Keratinocyte (primary cell): ENCODE measurements around the gene NAT9. TPM values are rescaled to one million over a fixed set of nuclear protein-coding genes. Genes with fewer than 3 reads are reported as not detected.

Experiments
- DNase-seq: peaks from one replicate; pipeline ENCODE4 v3.0.0-alpha.2; 2011; ENCODE audit warnings: low read depth, missing footprints, low spot score
- FAIRE-seq: peaks from 2 replicates; lab custom pipeline; 2011; peaks lifted over from hg19 to GRCh38; lab: Jason Lieb, UNC
- H2AFZ ChIP-seq: 2 replicates; pipeline ENCODE4 v1.6.0; 2012; ENCODE audit warnings: low read length, control low read depth, inconsistent platforms; ENCODE audit not compliant: control insufficient read depth
- H3K27ac ChIP-seq: 2 replicates; pipeline ENCODE4 v1.5.1; 2011; ENCODE audit warnings: low read length; ENCODE audit not compliant: control insufficient read depth, insufficient read depth
- H3K27me3 ChIP-seq: 3 replicates; pipeline ENCODE4 v1.6.0; 2011; ENCODE audit warnings: low read length; ENCODE audit not compliant: control insufficient read depth, insufficient read depth; ENCODE audit errors: extremely low read depth
- H3K36me3 ChIP-seq, 2 experiments: 2 replicates in 1 of 2; 3 replicates in 1 of 2; pipeline ENCODE4 v1.5.1; 2011; ENCODE audit warnings: low read length in 2 of 2, mild to moderate bottlenecking in 1 of 2; ENCODE audit not compliant: control insufficient read depth in 2 of 2, insufficient read depth in 2 of 2; ENCODE audit errors: extremely low read depth in 1 of 2
- H3K4me1 ChIP-seq: 3 replicates; pipeline ENCODE4 v1.5.1; 2011; ENCODE audit warnings: low read length; ENCODE audit not compliant: control insufficient read depth, insufficient read depth; ENCODE audit errors: extremely low read depth
- H3K4me2 ChIP-seq: 3 replicates; pipeline ENCODE4 v1.6.0; 2011; ENCODE audit warnings: low read depth, low read length; ENCODE audit not compliant: control insufficient read depth, insufficient read depth; ENCODE audit errors: extremely low read depth
- H3K4me3 ChIP-seq, 3 experiments: fragments of 200-600 bp in 1 of 3; sonication (generic) in 1 of 3; 2 replicates in 2 of 3; 3 replicates in 1 of 3; pipeline ENCODE4 v1.5.1; 2011 to 2016; ENCODE audit warnings: low read length in 3 of 3, mild to moderate bottlenecking in 3 of 3, control low read depth in 2 of 3, inconsistent platforms in 1 of 3, low read depth in 1 of 3, mixed read lengths in 1 of 3, mixed run types in 1 of 3, moderate library complexity in 1 of 3; ENCODE audit not compliant: control insufficient read depth in 2 of 3, insufficient read depth in 2 of 3; ENCODE audit errors: extremely low read depth in 1 of 3
- H3K79me2 ChIP-seq: 2 replicates; pipeline ENCODE4 v1.6.0; 2012; ENCODE audit warnings: low read length; ENCODE audit not compliant: control insufficient read depth, insufficient read depth
- H3K9ac ChIP-seq: 3 replicates; pipeline ENCODE4 v1.6.0; 2011; ENCODE audit warnings: low read length; ENCODE audit not compliant: control insufficient read depth, insufficient read depth; ENCODE audit errors: extremely low read depth
- H3K9me1 ChIP-seq: 3 replicates; pipeline ENCODE4 v1.6.0; 2011; ENCODE audit warnings: low read length; ENCODE audit not compliant: control insufficient read depth, insufficient read depth; ENCODE audit errors: extremely low read depth
- H3K9me3 ChIP-seq: 2 replicates; pipeline ENCODE4 v1.5.1; 2012; ENCODE audit warnings: low read depth, low read length; ENCODE audit not compliant: control insufficient read depth
- H4K20me1 ChIP-seq: 3 replicates; pipeline ENCODE4 v1.6.0; 2011; ENCODE audit warnings: low read length; ENCODE audit not compliant: control insufficient read depth, insufficient read depth; ENCODE audit errors: extremely low read depth
- EZH2 ChIP-seq: IDR thresholded peaks from one replicate; pipeline ENCODE4 v1.6.1; 2012; ENCODE audit warnings: inconsistent platforms, mild to moderate bottlenecking, low read length, moderate library complexity
- dilution Hi-C: fragments of 300-500 bp; cut with MboI; formaldehyde crosslinking; loops from one replicate; pipeline ENCODE4 v1.7.0; 2020; ENCODE audit warnings: low sequenced_read_pairs; ENCODE audit not compliant: extremely low pct_ligation_motif_present
- polyA plus RNA-seq, 5 experiments: library from polyadenylated mRNA; depleted of rRNA in 3 of 5; stranded (reverse) in 3 of 5; stranded (forward) in 1 of 5; unstranded in 1 of 5; fragments of >200 nt; gene quantifications; 1 replicate in 1 of 5; 2 replicates in 3 of 5; 3 replicates in 1 of 5; pipeline versions ENCODE4 v1.2.1 to v1.2.3, GENCODE V29; 2011 to 2012; ENCODE audit warnings: missing spikeins in 2 of 5, low read depth in 1 of 5, low replicate concordance in 1 of 5
- TF ChIP-seq, protein P1 (sequence below), 3 experiments: IDR thresholded peaks in 1 of 3; conservative IDR thresholded peaks in 1 of 3; optimal IDR thresholded peaks in 1 of 3; 2 replicates in 2 of 3; 3 replicates in 1 of 3; pipeline versions ENCODE3 to v1.5.1; 2011; ENCODE audit warnings: low read length in 3 of 3, mild to moderate bottlenecking in 3 of 3, moderate library complexity in 2 of 3, control low read depth in 1 of 3, inconsistent platforms in 1 of 3; ENCODE audit not compliant: insufficient read depth in 2 of 3; ENCODE audit errors: extremely low read depth in 1 of 3

NAT9 gene
- polyA plus RNA-seq, 1 donor (not counting 4 experiments of a cell fraction or from before 2014, with no cell fraction given), result 34.6 TPM

GRCh38 chr17:74779501-74779900 is 3.4 kb upstream of the NAT9 start:
- no peaks in the 10 kb centered on the region for H3K9me3 ChIP-seq
- peaks cover 28% of the 10 kb centered on the region for H3K79me2 ChIP-seq
- H2AFZ ChIP-seq, result no peak overlapping the region
- dilution Hi-C loops, result no loop called here
- H3K27ac ChIP-seq, result no peak overlapping the region
- TF ChIP-seq, protein P1, sequence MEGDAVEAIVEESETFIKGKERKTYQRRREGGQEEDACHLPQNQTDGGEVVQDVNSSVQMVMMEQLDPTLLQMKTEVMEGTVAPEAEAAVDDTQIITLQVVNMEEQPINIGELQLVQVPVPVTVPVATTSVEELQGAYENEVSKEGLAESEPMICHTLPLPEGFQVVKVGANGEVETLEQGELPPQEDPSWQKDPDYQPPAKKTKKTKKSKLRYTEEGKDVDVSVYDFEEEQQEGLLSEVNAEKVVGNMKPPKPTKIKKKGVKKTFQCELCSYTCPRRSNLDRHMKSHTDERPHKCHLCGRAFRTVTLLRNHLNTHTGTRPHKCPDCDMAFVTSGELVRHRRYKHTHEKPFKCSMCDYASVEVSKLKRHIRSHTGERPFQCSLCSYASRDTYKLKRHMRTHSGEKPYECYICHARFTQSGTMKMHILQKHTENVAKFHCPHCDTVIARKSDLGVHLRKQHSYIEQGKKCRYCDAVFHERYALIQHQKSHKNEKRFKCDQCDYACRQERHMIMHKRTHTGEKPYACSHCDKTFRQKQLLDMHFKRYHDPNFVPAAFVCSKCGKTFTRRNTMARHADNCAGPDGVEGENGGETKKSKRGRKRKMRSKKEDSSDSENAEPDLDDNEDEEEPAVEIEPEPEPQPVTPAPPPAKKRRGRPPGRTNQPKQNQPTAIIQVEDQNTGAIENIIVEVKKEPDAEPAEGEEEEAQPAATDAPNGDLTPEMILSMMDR (optimal IDR thresholded peaks at IDR 0.05 in 1 of 3, IDR thresholded peaks at IDR 0.05 in 1 of 3, conservative IDR thresholded peaks at IDR 0.05 in 1 of 3; ENCODE audit: extremely low read depth in 1 of 3, insufficient read depth in 2 of 3, low read length in 3 of 3), result no peak
- TF ChIP-seq EZH2, result no peak
- no peak for FAIRE-seq
- no peaks in the 10 kb centered on the region for H3K27me3 ChIP-seq
- H4K20me1 ChIP-seq, result no peaks in the 10 kb centered on the region
- no peak overlapping the region for H3K9ac ChIP-seq
- H3K4me1 ChIP-seq, result peaks cover 5% of the 10 kb centered on the region
- DNase-seq, result no peak
- H3K9me1 ChIP-seq, result no peaks in the 10 kb centered on the region
- no peak overlapping the region for H3K4me3 ChIP-seq
- H3K4me2 ChIP-seq, result no peak overlapping the region
- H3K36me3 ChIP-seq, result peaks cover 11 to 16% of the 10 kb centered on the region in 2 experiments

GRCh38 chr17:74778960-74779359 is 2.8 kb upstream of the NAT9 start:
- H3K9me3 ChIP-seq, result no peaks in the 10 kb centered on the region
- no peak overlapping the region for H3K4me3 ChIP-seq
- DNase-seq (no peak), FAIRE-seq (no peak)
- TF ChIP-seq, protein P1 (optimal IDR thresholded peaks at IDR 0.05 in 1 of 3, IDR thresholded peaks at IDR 0.05 in 1 of 3, conservative IDR thresholded peaks at IDR 0.05 in 1 of 3; ENCODE audit: extremely low read depth in 1 of 3, insufficient read depth in 2 of 3, low read length in 3 of 3), result no peak
- no peak for TF ChIP-seq EZH2
- H3K36me3 ChIP-seq, result peaks cover 11 to 18% of the 10 kb centered on the region in 2 experiments
- H3K4me2 ChIP-seq, result no peak overlapping the region
- H3K4me1 ChIP-seq, result peaks cover 7% of the 10 kb centered on the region
- no peaks in the 10 kb centered on the region for H3K9me1 ChIP-seq
- no peaks in the 10 kb centered on the region for H4K20me1 ChIP-seq
- H3K9ac ChIP-seq, result no peak overlapping the region
- peaks cover 30% of the 10 kb centered on the region for H3K79me2 ChIP-seq
- no peak overlapping the region for H3K27ac ChIP-seq
- dilution Hi-C loops, result no loop called here
- H2AFZ ChIP-seq, result no peak overlapping the region
- H3K27me3 ChIP-seq, result no peaks in the 10 kb centered on the region
